HepG2 (cell line): ENCODE data around the gene MYO1G. TPM values are rescaled to one million over a fixed set of nuclear protein-coding genes. Genes with fewer than 3 reads are reported as not detected.
A peak's percentile ranks its signal among the peaks of the same experiment; 100 is the strongest.

ENCODE experiments used
- ATAC-seq: fragments of 200-7000 bp; cut with Tn5 transposase; 3 replicates; pipeline ENCODE4 v1.9.1; 2020; ENCODE audit warnings: mild to moderate bottlenecking, moderate library complexity
- BruUV-seq: library from RNA; stranded (reverse); fragments of 400-500 nt; replicated peaks from 2 replicates; lab custom pipeline; 2021; lab: Mats Ljungman, UMichigan
- CTCF ChIA-PET: fragments of 300-600 bp; formaldehyde crosslinking; extraction: SDS; loops from one replicate; lab custom pipeline; 2021; ENCODE audit warnings: low total read pairs, inconsistent platforms, low intra/inter-chr PET ratio; lab: Yijun Ruan, JAX
- POLR2A ChIA-PET: fragments of 350-600 bp; sonication (Branson Sonifier 250); formaldehyde crosslinking; loops from one replicate; lab custom pipeline; 2020; ENCODE audit warnings: antibody characterized with exemption, inconsistent platforms; lab: Yijun Ruan, JAX
- DNase-seq: peaks from one replicate; pipeline ENCODE4 v3.0.0-alpha.2; 2015; ENCODE audit warnings: low spot score
- FAIRE-seq: peaks from 3 replicates; lab custom pipeline; 2011; peaks lifted over from hg19 to GRCh38; lab: Jason Lieb, UNC
- H2AFZ ChIP-seq: one replicate; pipeline ENCODE4 v1.6.1; 2011; ENCODE audit warnings: low read length, inconsistent platforms
- H3K27ac ChIP-seq: fragments of 300-600 bp; 3 replicates; pipeline ENCODE4 v1.8.0; 2011; ENCODE audit warnings: mixed run types, mild to moderate bottlenecking, mixed read lengths, low read length, inconsistent platforms; ENCODE audit not compliant: insufficient read depth; ENCODE audit errors: extremely low read length
- H3K27me3 ChIP-seq, 2 experiments: fragments of 200-600 bp in 1 of 2; 2 replicates in 1 of 2; 3 replicates in 1 of 2; pipeline versions ENCODE4 v1.6.0 to v1.8.0; 2011; ENCODE audit warnings: low read length in 2 of 2, mild to moderate bottlenecking in 2 of 2, moderate library complexity in 2 of 2, inconsistent platforms in 1 of 2; ENCODE audit not compliant: insufficient read depth in 2 of 2, control insufficient read depth in 1 of 2
- H3K36me3 ChIP-seq, 2 experiments: fragments of 200-600 bp in 1 of 2; replicated peaks in 1 of 2; 2 replicates in 1 of 2; 3 replicates in 1 of 2; pipeline versions ENCODE4 v1.5.1 to v1.8.0; 2011; ENCODE audit warnings: low read length in 2 of 2, inconsistent platforms in 1 of 2; ENCODE audit not compliant: insufficient read depth in 2 of 2, control insufficient read depth in 1 of 2
- H3K4me1 ChIP-seq: 2 replicates; pipeline ENCODE4 v1.5.1; 2012; ENCODE audit warnings: low read length, inconsistent platforms; ENCODE audit not compliant: insufficient read depth
- H3K4me2 ChIP-seq: 2 replicates; pipeline ENCODE4 v1.6.0; 2011; ENCODE audit warnings: low read depth, low read length, inconsistent platforms
- H3K4me3 ChIP-seq, 3 experiments: fragments of 200-600 bp in 1 of 3; sonication (generic), shearing (Covaris generic) in 1 of 3; replicated peaks in 1 of 3; 2 replicates each; pipeline ENCODE4 v1.5.1; 2011 to 2016; ENCODE audit warnings: low read length in 3 of 3, inconsistent platforms in 2 of 3, low read depth in 2 of 3, mild to moderate bottlenecking in 2 of 3, control low read depth in 1 of 3, mixed read lengths in 1 of 3; ENCODE audit not compliant: insufficient read depth in 1 of 3
- H3K79me2 ChIP-seq: one replicate; pipeline ENCODE4 v1.6.1; 2011; ENCODE audit warnings: low read length, inconsistent platforms; ENCODE audit not compliant: insufficient read depth
- H3K9ac ChIP-seq: 2 replicates; pipeline ENCODE4 v1.6.0; 2011; ENCODE audit warnings: mild to moderate bottlenecking, low read depth, low read length, inconsistent platforms; ENCODE audit not compliant: insufficient read depth
- H3K9me3 ChIP-seq: 2 replicates; pipeline ENCODE4 v1.5.1; 2012; ENCODE audit warnings: mild to moderate bottlenecking, low read length
- H4K20me1 ChIP-seq: 2 replicates; pipeline ENCODE4 v1.6.0; 2011; ENCODE audit warnings: inconsistent platforms, mild to moderate bottlenecking, low read length, moderate library complexity; ENCODE audit not compliant: insufficient read depth
- HDAC6 ChIP-seq: fragments of 200-600 bp; sonication (generic); IDR thresholded peaks from 2 replicates; pipeline ENCODE4 v1.7.0; 2017; ENCODE audit warnings: mild to moderate bottlenecking, antibody characterized with exemption, low read length, low read depth
- HNF4A ChIP-seq: sonication (generic); formaldehyde crosslinking; IDR thresholded peaks from 2 replicates; pipeline ENCODE4 v1.4.0; 2020; ENCODE audit warnings: missing genetic modification reagents
- KMT2B ChIP-seq: IDR thresholded peaks from 2 replicates; pipeline ENCODE4 v1.6.1; 2016; ENCODE audit warnings: missing genetic modification reagents, missing compliant biosample characterization
- LCORL ChIP-seq, 2 experiments: fragments of 450-650 bp in 1 of 2; sonication (generic) in 1 of 2; formaldehyde crosslinking in 1 of 2; IDR thresholded peaks; 2 replicates each; pipeline versions ENCODE4 v1.5.0 to v1.6.1; 2017 to 2020; ENCODE audit warnings: antibody characterized with exemption in 1 of 2, missing genetic modification reagents in 1 of 2
- MED1 ChIP-seq: sonication (generic); formaldehyde crosslinking; IDR thresholded peaks from 2 replicates; pipeline ENCODE4 v1.4.0; 2020; ENCODE audit warnings: missing genetic modification reagents
- MIXL1 ChIP-seq: IDR thresholded peaks from 2 replicates; pipeline ENCODE4 v1.6.1; 2016
- NR2F1 ChIP-seq, 2 experiments: fragments of 450-650 bp in 1 of 2; formaldehyde crosslinking in 1 of 2; IDR thresholded peaks; 2 replicates each; pipeline versions ENCODE4 v1.5.0 to v1.6.1; 2016 to 2020; ENCODE audit warnings: mild to moderate bottlenecking in 1 of 2, missing compliant biosample characterization in 1 of 2, missing genetic modification reagents in 1 of 2, moderate library complexity in 1 of 2
- NR2F6 ChIP-seq, 2 experiments: IDR thresholded peaks; 2 replicates each; pipeline ENCODE4 v1.6.1; 2016; ENCODE audit warnings: antibody characterized with exemption in 1 of 2, mild to moderate bottlenecking in 1 of 2
- PPARG ChIP-seq: conservative IDR thresholded peaks from 2 replicates; pipeline ENCODE4 v1.6.1; 2016; ENCODE audit warnings: missing biosample characterization, missing genetic modification reagents
- RARA ChIP-seq: IDR thresholded peaks from 2 replicates; pipeline ENCODE4 v1.6.1; 2016; ENCODE audit warnings: missing genetic modification reagents, missing compliant biosample characterization
- RXRB ChIP-seq: IDR thresholded peaks from 2 replicates; pipeline ENCODE4 v1.6.1; 2016; ENCODE audit warnings: borderline replicate concordance, missing genetic modification reagents, missing compliant biosample characterization
- XRCC5 ChIP-seq: fragments of 200-400 bp; formaldehyde crosslinking; optimal IDR thresholded peaks from 2 replicates; pipeline ENCODE3; 2017; ENCODE audit warnings: mild to moderate bottlenecking, low read length
- ZBTB1 ChIP-seq: sonication (generic); formaldehyde crosslinking; IDR thresholded peaks from 2 replicates; pipeline ENCODE4 v1.4.0; 2020; ENCODE audit warnings: missing genetic modification reagents, borderline replicate concordance
- ZFX ChIP-seq: sonication (generic); formaldehyde crosslinking; IDR thresholded peaks from 2 replicates; pipeline ENCODE4 v1.4.0; 2020; ENCODE audit warnings: mild to moderate bottlenecking, low read depth, missing genetic modification reagents, moderate library complexity
- ZNF556 ChIP-seq: sonication (generic); formaldehyde crosslinking; IDR thresholded peaks from 2 replicates; pipeline ENCODE4 v1.4.0; 2020; ENCODE audit warnings: mild to moderate bottlenecking, missing genetic modification reagents, borderline replicate concordance
- WGBS: methylation state at CpG from one replicate; pipeline ENCODE4 v1.1.6; 2017; ENCODE audit warnings: low lambda C conversion rate; 5-methylcytosine and 5-hydroxymethylcytosine counted together
- in situ Hi-C: cut with HindIII; loops from 2 replicates; pipeline ENCODE4 v1.10.0; 2017; ENCODE audit warnings: low pct_unique_long_range_greater_than_20kb; ENCODE audit not compliant: extremely low pct_ligation_motif_present
- intact Hi-C: fragments of 100-400 bp; cut with micrococcal nuclease; formaldehyde crosslinking; loops from one replicate; pipeline ENCODE4 v1.10.0; 2022; ENCODE audit not compliant: unreplicated experiment
- polyA plus RNA-seq, 8 experiments: library from polyadenylated mRNA; depleted of rRNA in 3 of 8; stranded (reverse) in 7 of 8; unstranded in 1 of 8; fragments of >200 nt; fragmentation: Illumina TruSeq in 4 of 8; extraction: Trizol in 4 of 8; gene quantifications; 2 replicates each; pipeline versions ENCODE4 v1.2.1 to v1.2.3, GENCODE V29; 2011 to 2016; ENCODE audit warnings: low read depth in 4 of 8, missing spikeins in 1 of 8, mixed read lengths in 1 of 8; ENCODE audit not compliant: insufficient read depth in 1 of 8
- total RNA-seq, 5 experiments: library from RNA; depleted of rRNA; stranded (reverse); fragments of >200 nt; fragmentation: Illumina TruSeq; extraction: Trizol; gene quantifications; 2 replicates each; pipeline ENCODE4 v1.2.3, GENCODE V29; 2016; ENCODE audit warnings: low read depth in 1 of 5
- TF ChIP-seq, protein P1 (sequence below): sonication (generic); formaldehyde crosslinking; IDR thresholded peaks from 2 replicates; pipeline ENCODE4 v1.4.0; 2020; ENCODE audit warnings: missing genetic modification reagents
- TF ChIP-seq, protein P2 (sequence below): sonication (generic); formaldehyde crosslinking; conservative IDR thresholded peaks from 2 replicates; pipeline ENCODE4 v1.4.0; 2020; ENCODE audit warnings: mild to moderate bottlenecking, missing genetic modification reagents, moderate library complexity

MYO1G gene
- total and polyA plus RNA-seq, 2 of the 13 experiments (the other 11 are each of a cell fraction or from before 2014, with no cell fraction given): 0.29 to 1.1 TPM

DNA sequence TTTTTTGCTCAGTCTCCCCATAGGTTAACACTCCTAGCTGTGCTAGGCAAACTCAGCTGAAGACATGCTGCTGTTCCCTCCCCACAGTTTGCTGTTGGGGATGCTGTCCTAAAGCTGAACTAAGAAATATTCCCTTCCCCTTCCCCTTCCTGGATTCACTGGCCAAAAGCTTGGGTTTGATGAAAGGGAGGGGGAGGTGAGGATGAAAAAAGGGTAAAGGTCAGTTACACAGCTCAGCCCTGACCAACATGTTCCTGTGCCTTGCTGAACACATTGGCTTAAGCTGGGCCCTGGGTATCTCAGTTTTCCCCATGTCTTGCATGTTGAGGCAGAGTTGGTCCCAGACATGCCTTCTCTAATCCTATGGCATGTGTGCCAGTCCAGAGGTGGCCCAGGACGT lies 36.5 kb upstream of the MYO1G start:
- DNase-seq: peak; percentile 48
- no TSS peak for BruUV-seq
- no peaks in the 10 kb centered on the region for H4K20me1 ChIP-seq
- H3K36me3 ChIP-seq: 0 out of 5 replicates have a peak, but pooled peaks cover 0 to 1% of the 10 kb centered on the region in 2 experiments
- no peaks in the 10 kb centered on the region for H3K9me3 ChIP-seq
- H3K9ac ChIP-seq: no peak overlapping the region
- WGBS: 29% methylated on average over 1 of the region's 1 CpG
- no peaks in the 10 kb centered on the region for H3K27me3 ChIP-seq
- H3K79me2 ChIP-seq: no peaks in the 10 kb centered on the region
- POLR2A ChIA-PET: interaction anchor here (0.9 to 1.3 kb wide), 4 partner anchors 11 to 20 kb away, joined by 3 to 4 read pairs (median 4); no protein-coding TSS in a partner anchor
- peak overlapping the region; percentile 41 for H3K27ac ChIP-seq
- in situ Hi-C loops: no loop called here
- CTCF ChIA-PET: no interaction called here
- intact Hi-C loops: no loop called here
- peak; percentile 98 for FAIRE-seq
- peak; percentile 96 for ATAC-seq
- H3K4me1 ChIP-seq: peaks cover 18% of the 10 kb centered on the region
- no peak overlapping the region for H3K4me3 ChIP-seq
- H3K4me2 ChIP-seq: peak overlapping the region; percentile 41
- H2AFZ ChIP-seq: no peak overlapping the region
- TF ChIP-seq XRCC5 (peak; percentile 15), KMT2B (CRISPR knock-in tag) (no peak), HDAC6 (no peak), NR2F6 (IDR thresholded peaks at IDR 0.05) (peak; percentile 69), NR2F6 (CRISPR knock-in tag; IDR thresholded peaks at IDR 0.05) (peak; percentile 80), MIXL1 (CRISPR knock-in tag) (peak; percentile 26; the same call in 1 of the 2 replicates), MED1 (0 out of 2 replicates have a peak, but pooled peaks have one; percentile 14), RARA (CRISPR knock-in tag) (peak; percentile 7; the same call in 1 of the 2 replicates), ZNF556 (CRISPR knock-in tag) (peak; percentile 33; the same call in 1 of the 2 replicates), ZFX (CRISPR knock-in tag) (peak; percentile 31; the same call in 1 of the 2 replicates), NR2F1 (CRISPR knock-in tag; IDR thresholded peaks at IDR 0.05) (0 out of 4 replicates have a peak, but pooled peaks of 1 of the 2 experiments have one; percentile 21), LCORL (IDR thresholded peaks at IDR 0.05) (no peak), LCORL (CRISPR knock-in tag; IDR thresholded peaks at IDR 0.05) (0 out of 2 replicates have a peak, but pooled peaks have one; percentile 31), RXRB (CRISPR knock-in tag) (peak; percentile 59; the same call in 1 of the 2 replicates), PPARG (CRISPR knock-in tag) (peak; percentile 89), ZBTB1 (CRISPR knock-in tag) (no peak), HNF4A (CRISPR knock-in tag) (peak; percentile 64)
- TF ChIP-seq, protein P1, sequence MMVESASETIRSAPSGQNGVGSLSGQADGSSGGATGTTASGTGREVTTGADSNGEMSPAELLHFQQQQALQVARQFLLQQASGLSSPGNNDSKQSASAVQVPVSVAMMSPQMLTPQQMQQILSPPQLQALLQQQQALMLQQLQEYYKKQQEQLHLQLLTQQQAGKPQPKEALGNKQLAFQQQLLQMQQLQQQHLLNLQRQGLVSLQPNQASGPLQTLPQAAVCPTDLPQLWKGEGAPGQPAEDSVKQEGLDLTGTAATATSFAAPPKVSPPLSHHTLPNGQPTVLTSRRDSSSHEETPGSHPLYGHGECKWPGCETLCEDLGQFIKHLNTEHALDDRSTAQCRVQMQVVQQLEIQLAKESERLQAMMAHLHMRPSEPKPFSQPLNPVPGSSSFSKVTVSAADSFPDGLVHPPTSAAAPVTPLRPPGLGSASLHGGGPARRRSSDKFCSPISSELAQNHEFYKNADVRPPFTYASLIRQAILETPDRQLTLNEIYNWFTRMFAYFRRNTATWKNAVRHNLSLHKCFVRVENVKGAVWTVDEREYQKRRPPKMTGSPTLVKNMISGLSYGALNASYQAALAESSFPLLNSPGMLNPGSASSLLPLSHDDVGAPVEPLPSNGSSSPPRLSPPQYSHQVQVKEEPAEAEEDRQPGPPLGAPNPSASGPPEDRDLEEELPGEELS: peak; percentile 24; the same call in 1 of the 2 replicates
- TF ChIP-seq, protein P2, sequence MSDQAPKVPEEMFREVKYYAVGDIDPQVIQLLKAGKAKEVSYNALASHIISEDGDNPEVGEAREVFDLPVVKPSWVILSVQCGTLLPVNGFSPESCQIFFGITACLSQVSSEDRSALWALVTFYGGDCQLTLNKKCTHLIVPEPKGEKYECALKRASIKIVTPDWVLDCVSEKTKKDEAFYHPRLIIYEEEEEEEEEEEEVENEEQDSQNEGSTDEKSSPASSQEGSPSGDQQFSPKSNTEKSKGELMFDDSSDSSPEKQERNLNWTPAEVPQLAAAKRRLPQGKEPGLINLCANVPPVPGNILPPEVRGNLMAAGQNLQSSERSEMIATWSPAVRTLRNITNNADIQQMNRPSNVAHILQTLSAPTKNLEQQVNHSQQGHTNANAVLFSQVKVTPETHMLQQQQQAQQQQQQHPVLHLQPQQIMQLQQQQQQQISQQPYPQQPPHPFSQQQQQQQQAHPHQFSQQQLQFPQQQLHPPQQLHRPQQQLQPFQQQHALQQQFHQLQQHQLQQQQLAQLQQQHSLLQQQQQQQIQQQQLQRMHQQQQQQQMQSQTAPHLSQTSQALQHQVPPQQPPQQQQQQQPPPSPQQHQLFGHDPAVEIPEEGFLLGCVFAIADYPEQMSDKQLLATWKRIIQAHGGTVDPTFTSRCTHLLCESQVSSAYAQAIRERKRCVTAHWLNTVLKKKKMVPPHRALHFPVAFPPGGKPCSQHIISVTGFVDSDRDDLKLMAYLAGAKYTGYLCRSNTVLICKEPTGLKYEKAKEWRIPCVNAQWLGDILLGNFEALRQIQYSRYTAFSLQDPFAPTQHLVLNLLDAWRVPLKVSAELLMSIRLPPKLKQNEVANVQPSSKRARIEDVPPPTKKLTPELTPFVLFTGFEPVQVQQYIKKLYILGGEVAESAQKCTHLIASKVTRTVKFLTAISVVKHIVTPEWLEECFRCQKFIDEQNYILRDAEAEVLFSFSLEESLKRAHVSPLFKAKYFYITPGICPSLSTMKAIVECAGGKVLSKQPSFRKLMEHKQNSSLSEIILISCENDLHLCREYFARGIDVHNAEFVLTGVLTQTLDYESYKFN: peak; percentile 41
